ENCODE measurements around the gene FAM107B. TPM values are rescaled to one million over a fixed set of nuclear protein-coding genes. Genes with fewer than 3 reads are reported as not detected.
A peak's percentile ranks its signal among the peaks of the same experiment; 100 is the strongest.

FAM107B gene
- total RNA-seq, 1 experiment from 2014 or later: 24.5 TPM

DNA sequence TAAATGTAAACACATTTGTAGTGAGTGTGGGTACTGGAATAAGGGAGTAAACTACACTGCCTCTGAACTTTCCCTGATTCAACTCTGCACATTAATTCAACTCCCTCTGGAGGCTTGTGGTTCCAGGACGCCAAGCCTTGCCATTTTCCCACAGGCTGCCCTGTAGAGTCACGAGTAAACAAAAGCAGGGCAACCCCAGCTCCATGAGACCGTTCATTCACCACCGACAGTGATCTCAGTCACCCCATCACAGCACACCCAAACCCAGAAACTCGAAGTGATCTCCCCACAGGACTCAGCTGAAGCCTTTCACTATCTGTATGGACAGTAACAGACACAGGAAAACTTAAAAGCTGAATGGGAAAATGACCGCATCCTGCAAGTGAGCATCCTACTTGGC is 225.2 kb downstream of the FAM107B start:
- TF ChIP-seq, protein P1, sequence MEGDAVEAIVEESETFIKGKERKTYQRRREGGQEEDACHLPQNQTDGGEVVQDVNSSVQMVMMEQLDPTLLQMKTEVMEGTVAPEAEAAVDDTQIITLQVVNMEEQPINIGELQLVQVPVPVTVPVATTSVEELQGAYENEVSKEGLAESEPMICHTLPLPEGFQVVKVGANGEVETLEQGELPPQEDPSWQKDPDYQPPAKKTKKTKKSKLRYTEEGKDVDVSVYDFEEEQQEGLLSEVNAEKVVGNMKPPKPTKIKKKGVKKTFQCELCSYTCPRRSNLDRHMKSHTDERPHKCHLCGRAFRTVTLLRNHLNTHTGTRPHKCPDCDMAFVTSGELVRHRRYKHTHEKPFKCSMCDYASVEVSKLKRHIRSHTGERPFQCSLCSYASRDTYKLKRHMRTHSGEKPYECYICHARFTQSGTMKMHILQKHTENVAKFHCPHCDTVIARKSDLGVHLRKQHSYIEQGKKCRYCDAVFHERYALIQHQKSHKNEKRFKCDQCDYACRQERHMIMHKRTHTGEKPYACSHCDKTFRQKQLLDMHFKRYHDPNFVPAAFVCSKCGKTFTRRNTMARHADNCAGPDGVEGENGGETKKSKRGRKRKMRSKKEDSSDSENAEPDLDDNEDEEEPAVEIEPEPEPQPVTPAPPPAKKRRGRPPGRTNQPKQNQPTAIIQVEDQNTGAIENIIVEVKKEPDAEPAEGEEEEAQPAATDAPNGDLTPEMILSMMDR (conservative IDR thresholded peaks at IDR 0.05): no peak
- H3K4me1 Mint-ChIP-seq: peaks cover 25 to 30% of the 10 kb centered on the region in 2 experiments
- H3K27ac Mint-ChIP-seq: peak overlapping the region in 2 of 3 experiments; percentile 45 to 71; a peak in 3 of 7 replicates
- Histone ChIP-seq H3K4ac (ENCODE audit: low read depth, low read length) (no peak overlapping the region), H4K5ac (ENCODE audit: insufficient read length, low read depth, low read length) (no peak overlapping the region), H3K18ac (ENCODE audit: insufficient read length, low read depth, low read length) (no peak overlapping the region), H3K9ac (ENCODE audit: extremely low read depth, insufficient read length, low read length) (no peak overlapping the region), H2BK12ac (ENCODE audit: insufficient read length, low read depth, low read length) (no peak overlapping the region), H4K91ac (ENCODE audit: insufficient read length, low read depth, low read length) (no peak overlapping the region), H2BK120ac (ENCODE audit: low read depth, low read length, poor library complexity, severe bottlenecking) (no peak overlapping the region), H2BK20ac (ENCODE audit: low read depth, low read length, poor library complexity, severe bottlenecking) (no peak overlapping the region), H3K79me1 (ENCODE audit: insufficient read depth, low read depth, low read length, poor library complexity, severe bottlenecking) (no peaks in the 10 kb centered on the region), H3K27ac (ENCODE audit: insufficient read length, low read depth, low read length) (no peak overlapping the region), H3K27me3 (ENCODE audit: insufficient read depth, low read length) (no peaks in the 10 kb centered on the region), H3K9me3 (ENCODE audit: control insufficient read depth, low read depth, low read length) (no peaks in the 10 kb centered on the region), H3K4me2 (ENCODE audit: insufficient read depth, insufficient read length, low read length) (no peak overlapping the region), H2BK5ac (ENCODE audit: insufficient read length, low read length) (no peak overlapping the region), H3K56ac (ENCODE audit: insufficient read length, low read depth, low read length) (no peak overlapping the region), H3K23me2 (ENCODE audit: insufficient read length, low read depth, low read length, poor library complexity, severe bottlenecking) (no peaks in the 10 kb centered on the region), H3T11ph (ENCODE audit: low read length) (no peak overlapping the region), H3K14ac (ENCODE audit: insufficient read depth, low read length) (no peak overlapping the region), H4K20me1 (ENCODE audit: control insufficient read depth, insufficient read depth, insufficient read length) (no peaks in the 10 kb centered on the region), H3K4me1 (ENCODE audit: insufficient read depth, low read length) (peaks cover 6% of the 10 kb centered on the region; the same call in 1 of the 2 replicates), H2AK5ac (ENCODE audit: insufficient read length, low read length) (no peak overlapping the region), H3K79me2 (ENCODE audit: insufficient read depth, low read length) (no peaks in the 10 kb centered on the region), H2AFZ (ENCODE audit: low read length) (no peak overlapping the region), H3K23ac (ENCODE audit: insufficient read length, low read depth, low read length) (no peak overlapping the region), H2BK15ac (ENCODE audit: low read depth, low read length) (no peak overlapping the region), H4K8ac (replicated peaks; ENCODE audit: insufficient read length, low read depth, low read length) (no peak overlapping the region)
- no peak overlapping the region for H3K4me3 Mint-ChIP-seq
- H3K9me3 Mint-ChIP-seq: no peaks in the 10 kb centered on the region
- no peak for DNase-seq
- H3K27me3 Mint-ChIP-seq (ENCODE audit: low read depth): no peaks in the 10 kb centered on the region
- WGBS (ENCODE audit: extremely low coverage, insufficient read length, low lambda C conversion rate): no CpG with 5 or more reads among the region's 6 CpGs
- peaks cover 0 to 2% (median 1%) of the 10 kb centered on the region in 3 experiments; a peak in 3 of 7 replicates for H3K36me3 Mint-ChIP-seq (ENCODE audit: insufficient read depth in 1 of 3, low read depth in 3 of 3)

Data from H9 (cell line).